ENCODE measurements around the gene CNKSR3.

GRCh38 chr6:154363821-154364220 lies 146.7 kb downstream of the CNKSR3 start:
- TF ChIP-seq TOX (CRISPR knock-in tag; IDR thresholded peaks at IDR 0.05; ENCODE audit: borderline replicate concordance) (no peak), POU6F1 (CRISPR knock-in tag; IDR thresholded peaks at IDR 0.05; ENCODE audit: borderline replicate concordance, low read depth) (no peak)

All from SK-N-SH treated with all-trans-retinoic acid at 6 μM for 48 hours (cell line).